Breast epithelium (tissue), 4 donors: ENCODE measurements around the gene DAB1. TPM values are rescaled to one million over a fixed set of nuclear protein-coding genes. Genes with fewer than 3 reads are reported as not detected.

Experiments used
- DNase-seq, 2 donors: peaks; one replicate each; pipeline ENCODE4 v3.0.0-alpha.2; 2019; ENCODE audit warnings: low spot score in 2 of 2
- H3K27ac ChIP-seq, 2 donors: fragments of 200-600 bp; sonication (generic) in 1 of 2; one replicate each; pipeline ENCODE4 v1.5.1; 2016 to 2019; ENCODE audit warnings: mild to moderate bottlenecking in 1 of 2
- H3K27me3 ChIP-seq, 2 donors: fragments of 200-600 bp; sonication (generic) in 1 of 2; one replicate each; pipeline versions ENCODE4 v1.5.1 to v1.6.0; 2017 to 2019; ENCODE audit warnings: control low read depth in 1 of 2, mild to moderate bottlenecking in 1 of 2
- H3K36me3 ChIP-seq: fragments of 200-600 bp; one replicate; pipeline ENCODE4 v1.5.1; 2019
- H3K4me1 ChIP-seq, 2 donors: fragments of 200-600 bp; sonication (generic); one replicate each; pipeline ENCODE4 v1.5.1; 2016 to 2019; ENCODE audit warnings: control low read depth in 1 of 2
- H3K4me3 ChIP-seq, 3 donors: fragments of 200-600 bp; sonication (generic); 1 replicate in 2 of 3; 2 replicates in 1 of 3; pipeline ENCODE4 v1.5.1; 2016 to 2019; ENCODE audit warnings: mild to moderate bottlenecking in 3 of 3, moderate library complexity in 2 of 3
- H3K9me3 ChIP-seq, 2 donors: fragments of 200-600 bp; sonication (generic) in 1 of 2; one replicate each; pipeline ENCODE4 v1.5.1; 2016 to 2019; ENCODE audit warnings: control low read depth in 1 of 2
- POLR2A ChIP-seq: fragments of 450-650 bp; IDR thresholded peaks from one replicate; pipeline ENCODE4 v1.6.1; 2016; ENCODE audit warnings: antibody characterized with exemption, mild to moderate bottlenecking, moderate library complexity
- POLR2AphosphoS5 ChIP-seq, 3 donors: sonication (generic); formaldehyde crosslinking; IDR thresholded peaks; one replicate each; pipeline ENCODE4 v1.6.1; 2017; ENCODE audit warnings: antibody characterized with exemption in 3 of 3
- intact Hi-C: fragments of 100-400 bp; cut with DNase I; formaldehyde crosslinking; loops from one replicate; pipeline ENCODE4 v1.15.1; 2023; ENCODE audit warnings: low total_unique reads
- total RNA-seq, 3 donors: library from RNA; depleted of rRNA; stranded (reverse); fragments of >200 nt; gene quantifications; one replicate each; pipeline ENCODE4 v1.1.0, GENCODE V29; 2016
- TF ChIP-seq, protein P1 (sequence below), 3 donors: fragments of 450-650 bp; IDR thresholded peaks; one replicate each; pipeline ENCODE4 v1.5.1; 2016 to 2017; ENCODE audit warnings: antibody characterized with exemption in 3 of 3, mild to moderate bottlenecking in 3 of 3, moderate library complexity in 3 of 3

DAB1 gene
- total RNA-seq, 3 donors from 2014 or later: 0.48 to 0.66 (median 0.59) TPM

DNA sequence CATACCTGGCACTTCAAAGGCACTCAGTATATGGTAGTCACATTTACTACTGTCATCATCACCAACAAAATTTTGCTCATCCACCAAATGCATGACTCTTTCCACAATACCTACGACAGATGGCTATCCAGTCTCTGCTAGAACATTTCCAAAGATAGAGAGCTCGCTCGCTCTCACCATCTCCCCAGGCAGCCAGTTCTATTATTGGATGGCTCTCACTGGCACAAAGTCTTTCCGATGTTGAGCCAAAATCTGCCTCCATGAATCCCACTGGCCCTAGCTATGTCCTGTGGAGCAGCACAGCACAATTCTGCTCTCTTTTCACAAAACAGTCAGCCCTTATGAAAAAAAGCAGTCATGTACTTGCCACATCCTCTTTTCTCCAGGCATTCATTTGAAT is 102.1 kb downstream of the DAB1 start:
- H3K4me3 ChIP-seq: no peak overlapping the region
- no peaks in the 10 kb centered on the region for H3K9me3 ChIP-seq
- H3K36me3 ChIP-seq: no peaks in the 10 kb centered on the region
- TF ChIP-seq POLR2A: no peak
- TF ChIP-seq POLR2AphosphoS5 (IDR thresholded peaks at IDR 0.05): no peak
- TF ChIP-seq, protein P1, sequence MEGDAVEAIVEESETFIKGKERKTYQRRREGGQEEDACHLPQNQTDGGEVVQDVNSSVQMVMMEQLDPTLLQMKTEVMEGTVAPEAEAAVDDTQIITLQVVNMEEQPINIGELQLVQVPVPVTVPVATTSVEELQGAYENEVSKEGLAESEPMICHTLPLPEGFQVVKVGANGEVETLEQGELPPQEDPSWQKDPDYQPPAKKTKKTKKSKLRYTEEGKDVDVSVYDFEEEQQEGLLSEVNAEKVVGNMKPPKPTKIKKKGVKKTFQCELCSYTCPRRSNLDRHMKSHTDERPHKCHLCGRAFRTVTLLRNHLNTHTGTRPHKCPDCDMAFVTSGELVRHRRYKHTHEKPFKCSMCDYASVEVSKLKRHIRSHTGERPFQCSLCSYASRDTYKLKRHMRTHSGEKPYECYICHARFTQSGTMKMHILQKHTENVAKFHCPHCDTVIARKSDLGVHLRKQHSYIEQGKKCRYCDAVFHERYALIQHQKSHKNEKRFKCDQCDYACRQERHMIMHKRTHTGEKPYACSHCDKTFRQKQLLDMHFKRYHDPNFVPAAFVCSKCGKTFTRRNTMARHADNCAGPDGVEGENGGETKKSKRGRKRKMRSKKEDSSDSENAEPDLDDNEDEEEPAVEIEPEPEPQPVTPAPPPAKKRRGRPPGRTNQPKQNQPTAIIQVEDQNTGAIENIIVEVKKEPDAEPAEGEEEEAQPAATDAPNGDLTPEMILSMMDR (IDR thresholded peaks at IDR 0.05): no peak
- H3K4me1 ChIP-seq: no peaks in the 10 kb centered on the region
- DNase-seq: no peak
- H3K27me3 ChIP-seq: no peaks in the 10 kb centered on the region
- no peak overlapping the region for H3K27ac ChIP-seq
- intact Hi-C loops: loop anchor here (5.0 kb wide), 1 partner anchor 306 kb away; no protein-coding TSS in a partner anchor

DNA sequence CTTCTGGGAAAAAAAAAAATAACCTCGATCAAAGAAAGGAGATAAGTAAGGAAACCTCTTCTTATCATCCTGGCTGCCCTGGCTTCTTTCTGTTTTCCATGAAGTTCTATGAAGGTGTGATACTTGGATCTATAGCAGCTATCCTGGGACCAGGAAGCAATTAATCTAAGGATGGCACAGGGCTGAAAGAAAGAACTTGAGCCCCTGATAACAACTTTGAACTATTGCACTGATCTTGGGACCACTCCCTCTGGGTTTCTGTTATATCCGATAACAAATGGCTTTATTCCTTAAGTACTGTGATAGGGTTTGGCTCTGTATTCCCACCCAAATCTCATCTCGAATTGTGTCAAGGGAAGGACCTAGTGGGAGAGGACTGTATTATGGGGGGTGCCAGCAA is 104.1 kb downstream of the DAB1 start:
- Histone ChIP-seq H3K27me3 (no peaks in the 10 kb centered on the region), H3K4me1 (no peaks in the 10 kb centered on the region), H3K9me3 (no peaks in the 10 kb centered on the region), H3K4me3 (no peak overlapping the region), H3K36me3 (no peaks in the 10 kb centered on the region), H3K27ac (no peak overlapping the region)
- intact Hi-C loops: loop anchor here (5.0 kb wide), 1 partner anchor 308 kb away; no protein-coding TSS in a partner anchor
- TF ChIP-seq POLR2AphosphoS5 (IDR thresholded peaks at IDR 0.05) (no peak), POLR2A (no peak)
- TF ChIP-seq, protein P1 (IDR thresholded peaks at IDR 0.05): no peak
- no peak for DNase-seq

DNA sequence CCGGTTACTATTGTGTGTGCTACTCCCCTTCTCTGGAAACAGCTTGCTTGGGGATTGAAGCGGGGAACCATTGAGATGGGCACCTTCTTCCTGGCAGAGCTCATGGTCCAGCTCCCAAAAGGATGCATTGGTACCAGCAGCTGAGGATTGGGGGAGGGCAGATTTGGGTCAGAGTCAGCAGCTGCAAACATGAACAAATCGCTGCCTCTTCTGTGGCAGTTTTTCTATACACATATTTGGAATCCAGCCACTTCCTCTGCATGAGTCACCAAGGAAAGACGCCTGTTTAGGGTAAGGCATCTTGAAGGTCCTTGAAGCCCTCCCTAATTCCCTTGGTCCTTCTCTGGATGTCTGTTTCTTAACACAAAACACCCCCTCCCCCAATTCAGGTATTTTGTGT is 104.7 kb downstream of the DAB1 start:
- intact Hi-C loops: no loop called here
- TF ChIP-seq, protein P1 (IDR thresholded peaks at IDR 0.05): no peak
- TF ChIP-seq POLR2A: no peak
- no peak for TF ChIP-seq POLR2AphosphoS5 (IDR thresholded peaks at IDR 0.05)
- no peaks in the 10 kb centered on the region for H3K36me3 ChIP-seq
- no peaks in the 10 kb centered on the region for H3K9me3 ChIP-seq
- H3K4me3 ChIP-seq: no peak overlapping the region
- no peaks in the 10 kb centered on the region for H3K4me1 ChIP-seq
- H3K27me3 ChIP-seq: no peaks in the 10 kb centered on the region
- DNase-seq: no peak
- no peak overlapping the region for H3K27ac ChIP-seq

DNA sequence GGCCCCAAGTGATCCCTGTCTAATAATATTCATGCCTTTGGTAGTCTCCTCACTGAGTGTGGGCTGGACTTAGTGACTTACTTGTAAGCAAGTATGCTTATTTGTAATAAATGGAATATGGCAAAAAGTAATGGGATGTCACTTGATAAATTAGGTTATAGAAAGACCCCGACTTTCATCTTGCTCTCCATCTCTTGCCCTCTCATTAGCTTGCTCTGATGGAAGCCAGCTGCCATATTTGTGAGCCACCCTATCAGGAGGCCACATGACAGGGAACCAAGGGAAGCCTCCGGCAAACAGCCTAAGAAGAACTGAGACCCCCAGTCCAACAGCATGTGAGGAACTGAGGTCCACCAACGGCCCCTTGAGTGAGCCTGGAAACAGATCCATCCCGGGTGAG is 107.0 kb downstream of the DAB1 start:
- no peak overlapping the region for H3K4me3 ChIP-seq
- H3K27ac ChIP-seq: no peak overlapping the region
- intact Hi-C loops: no loop called here
- no peaks in the 10 kb centered on the region for H3K27me3 ChIP-seq
- no peak for TF ChIP-seq POLR2AphosphoS5 (IDR thresholded peaks at IDR 0.05)
- TF ChIP-seq, protein P1 (IDR thresholded peaks at IDR 0.05): no peak
- TF ChIP-seq POLR2A: no peak
- no peaks in the 10 kb centered on the region for H3K9me3 ChIP-seq
- H3K36me3 ChIP-seq: no peaks in the 10 kb centered on the region
- H3K4me1 ChIP-seq: no peaks in the 10 kb centered on the region
- no peak for DNase-seq

DNA sequence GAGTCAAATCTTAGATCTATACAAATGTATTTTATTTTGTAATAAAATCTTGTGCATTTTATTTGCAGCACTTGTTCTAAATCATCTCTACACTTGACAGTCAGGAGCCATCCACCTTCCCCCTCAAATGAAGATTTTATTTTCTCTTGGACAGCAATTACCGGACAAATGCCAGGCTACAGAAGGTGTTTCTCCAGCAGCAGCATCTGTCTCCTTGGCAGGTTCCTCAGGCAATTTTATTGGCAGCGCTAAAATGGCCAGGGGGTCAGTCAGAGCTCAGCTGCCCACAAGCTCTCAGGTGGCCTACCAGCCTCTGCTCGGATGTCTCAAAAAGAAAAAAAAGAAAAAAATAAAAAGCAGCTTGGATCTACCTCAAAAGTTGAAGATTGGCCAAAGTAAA is 107.6 kb downstream of the DAB1 start:
- TF ChIP-seq POLR2AphosphoS5 (IDR thresholded peaks at IDR 0.05) (no peak), POLR2A (no peak)
- TF ChIP-seq, protein P1 (IDR thresholded peaks at IDR 0.05): no peak
- Histone ChIP-seq H3K9me3 (no peaks in the 10 kb centered on the region), H3K27ac (no peak overlapping the region), H3K4me3 (no peak overlapping the region), H3K27me3 (no peaks in the 10 kb centered on the region), H3K4me1 (no peaks in the 10 kb centered on the region), H3K36me3 (no peaks in the 10 kb centered on the region)
- intact Hi-C loops: no loop called here
- DNase-seq: no peak
